T-helper 2 cell treated with Interferon-gamma antibody and Interleukin-4, amounts not matched to agents 100 ng/mL and 5 ng/mL, for 36 hours (primary cell): ENCODE measurements around the gene ASIC2. TPM values are rescaled to one million over a fixed set of nuclear protein-coding genes. Genes with fewer than 3 reads are reported as not detected.

ENCODE experiments used
- intact Hi-C: fragments of 100-400 bp; cut with micrococcal nuclease; formaldehyde crosslinking; loops from one replicate; pipeline ENCODE4 v1.15.1; 2023
- total RNA-seq: library from RNA; stranded (reverse); gene quantifications from 2 replicates; pipeline ENCODE4 v1.2.3, GENCODE V29; 2022

ASIC2 gene
- total RNA-seq, 1 donor from 2014 or later: not detected

GRCh38 chr17:33290253-33290652 lies 2.8 kb downstream of the ASIC2 start:
- intact Hi-C loops: no loop called here

GRCh38 chr17:33288954-33289353 lies 4.1 kb downstream of the ASIC2 start:
- intact Hi-C loops: no loop called here

- intact Hi-C loops: no loop called here
These were observed 5.9 kb downstream of the ASIC2 start for GRCh38 chr17:33287096-33287725.

GRCh38 chr17:33285413-33285812 lies 7.7 kb downstream of the ASIC2 start:
- intact Hi-C loops: no loop called here

GRCh38 chr17:33284022-33284421 lies 9.1 kb downstream of the ASIC2 start:
- intact Hi-C loops: no loop called here

GRCh38 chr17:33280162-33280943 lies 12.7 kb downstream of the ASIC2 start:
- intact Hi-C loops: no loop called here

GRCh38 chr17:33277436-33278100 lies 15.5 kb downstream of the ASIC2 start:
- intact Hi-C loops: no loop called here

- intact Hi-C loops: no loop called here
These were observed 19.2 kb downstream of the ASIC2 start for GRCh38 chr17:33273743-33274410.

DNA sequence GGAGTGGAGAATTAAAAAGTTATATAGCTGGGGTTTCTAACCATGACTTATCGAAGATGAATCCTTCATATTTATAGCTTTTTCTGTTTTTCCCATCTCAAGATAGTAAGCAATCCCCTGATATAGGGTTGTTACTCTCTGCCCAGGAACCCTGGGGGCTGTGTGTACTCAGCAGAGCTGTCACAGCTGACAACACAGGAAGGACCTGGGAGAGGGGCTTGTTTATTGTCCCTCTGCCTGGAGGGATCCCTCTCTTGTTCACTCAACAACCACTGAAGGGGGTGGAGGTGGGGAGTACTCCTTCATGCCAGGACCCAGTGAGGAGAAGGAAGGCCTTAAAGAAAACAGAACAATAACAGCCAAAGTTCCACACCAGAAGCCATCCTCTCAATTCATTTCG lies 19.8 kb downstream of the ASIC2 start:
- intact Hi-C loops: no loop called here

- intact Hi-C loops: no loop called here
These were observed 20.7 kb downstream of the ASIC2 start for GRCh38 chr17:33272438-33272837.

DNA sequence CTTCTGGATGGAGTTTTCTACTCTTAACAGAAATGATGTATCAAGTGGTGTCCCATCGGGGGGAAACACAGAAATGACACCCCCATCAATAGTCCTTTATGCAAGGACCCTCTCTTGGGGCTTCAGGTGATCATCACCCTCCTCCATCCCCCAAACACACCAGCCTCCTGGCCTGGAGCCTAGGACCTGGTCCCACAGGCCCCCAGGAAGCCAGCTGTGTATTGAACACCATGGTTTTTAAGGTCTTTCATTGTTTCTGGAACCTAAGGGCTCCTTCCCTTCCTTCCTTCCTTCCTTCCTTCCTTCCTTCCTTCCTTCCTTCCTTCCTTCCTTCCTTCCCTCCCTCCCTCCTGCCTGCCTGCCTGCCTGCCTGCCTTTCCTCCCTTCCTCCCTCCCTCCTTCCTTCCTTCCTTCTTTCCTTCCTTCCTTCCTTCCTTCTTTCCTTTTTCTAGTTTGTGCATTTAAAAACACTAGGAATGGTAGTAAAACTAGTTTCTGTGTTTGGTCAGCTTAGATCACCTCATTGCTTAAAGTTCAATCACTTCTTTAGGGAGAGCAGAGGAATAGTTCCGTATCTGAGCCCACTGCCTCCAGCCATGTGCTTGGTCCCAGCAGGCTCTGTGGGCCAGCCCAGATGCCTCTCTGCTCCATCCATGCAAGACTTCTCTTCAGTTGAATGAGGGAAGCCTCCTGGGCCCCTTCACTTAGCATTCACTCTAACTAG lies 23.6 kb downstream of the ASIC2 start:
- intact Hi-C loops: no loop called here

GRCh38 chr17:33267851-33268548 lies 25.1 kb downstream of the ASIC2 start:
- intact Hi-C loops: no loop called here

- intact Hi-C loops: no loop called here
These were observed 25.8 kb downstream of the ASIC2 start for GRCh38 chr17:33267271-33267790.

GRCh38 chr17:33266611-33267010 lies 26.5 kb downstream of the ASIC2 start:
- intact Hi-C loops: no loop called here

- intact Hi-C loops: no loop called here
These were observed 27.0 kb downstream of the ASIC2 start for GRCh38 chr17:33266116-33266515.

GRCh38 chr17:33263396-33263795 lies 29.7 kb downstream of the ASIC2 start:
- intact Hi-C loops: no loop called here

- intact Hi-C loops: no loop called here
These were observed 30.6 kb downstream of the ASIC2 start for GRCh38 chr17:33262266-33263123.

DNA sequence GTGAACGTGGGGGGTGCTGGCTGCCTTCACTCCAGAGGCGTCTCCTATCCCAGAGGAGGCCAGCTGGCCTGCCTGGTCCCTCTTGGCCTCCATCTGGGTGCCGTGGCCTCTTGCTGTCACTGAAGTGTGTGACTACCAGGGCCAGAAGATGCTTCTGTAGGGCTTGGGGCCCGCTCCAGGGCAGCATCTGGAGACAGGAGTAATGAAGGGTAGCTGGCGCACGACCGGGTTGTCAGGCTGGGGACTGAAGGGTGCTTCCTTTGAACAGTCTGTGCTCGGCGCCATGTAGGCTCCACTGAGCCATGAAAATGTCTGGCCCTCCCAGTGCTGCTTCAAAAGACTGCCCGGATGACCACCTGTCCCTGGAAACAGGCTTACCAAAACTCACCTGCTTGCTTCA lies 31.3 kb downstream of the ASIC2 start:
- intact Hi-C loops: no loop called here

GRCh38 chr17:33260638-33261037 lies 32.5 kb downstream of the ASIC2 start:
- intact Hi-C loops: no loop called here
